Subcutaneous adipose tissue (tissue), 4 donors: ENCODE data around the gene TMEM63C. TPM values are rescaled to one million over a fixed set of nuclear protein-coding genes. Genes with fewer than 3 reads are reported as not detected.

Experiments used
- total RNA-seq, 4 donors: library from RNA; depleted of rRNA; stranded (reverse); fragments of >200 nt; gene quantifications; one replicate each; pipeline ENCODE4 v1.1.0, GENCODE V29; 2016
- TF ChIP-seq, protein P1 (sequence below): fragments of 450-650 bp; IDR thresholded peaks from one replicate; pipeline ENCODE4 v1.5.1; 2016; ENCODE audit warnings: low read depth, mild to moderate bottlenecking, control low read depth, antibody characterized with exemption, moderate library complexity

The TMEM63C gene
- total RNA-seq, 4 donors from 2014 or later: 0.17 TPM; not detected in 3

DNA sequence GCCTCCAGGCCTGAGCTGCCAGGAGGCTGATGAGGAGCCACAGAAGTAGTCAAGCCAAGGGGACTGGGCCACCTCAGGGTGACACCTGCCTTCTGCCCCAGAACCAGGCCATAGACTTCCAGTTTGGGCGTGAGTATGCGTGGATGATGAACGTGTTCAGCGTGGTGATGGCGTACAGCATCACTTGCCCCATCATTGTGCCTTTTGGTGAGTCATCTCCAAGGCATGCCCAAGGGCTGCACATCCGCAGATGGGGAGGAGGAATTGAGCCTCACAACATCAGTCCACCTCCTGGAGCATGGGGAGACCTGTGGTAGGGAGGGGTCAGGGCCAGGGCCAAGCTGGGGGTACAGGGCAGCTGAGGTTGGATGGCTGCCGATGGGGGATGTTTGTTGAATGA, 67.1 kb downstream of the TMEM63C start:
- TF ChIP-seq, protein P1, sequence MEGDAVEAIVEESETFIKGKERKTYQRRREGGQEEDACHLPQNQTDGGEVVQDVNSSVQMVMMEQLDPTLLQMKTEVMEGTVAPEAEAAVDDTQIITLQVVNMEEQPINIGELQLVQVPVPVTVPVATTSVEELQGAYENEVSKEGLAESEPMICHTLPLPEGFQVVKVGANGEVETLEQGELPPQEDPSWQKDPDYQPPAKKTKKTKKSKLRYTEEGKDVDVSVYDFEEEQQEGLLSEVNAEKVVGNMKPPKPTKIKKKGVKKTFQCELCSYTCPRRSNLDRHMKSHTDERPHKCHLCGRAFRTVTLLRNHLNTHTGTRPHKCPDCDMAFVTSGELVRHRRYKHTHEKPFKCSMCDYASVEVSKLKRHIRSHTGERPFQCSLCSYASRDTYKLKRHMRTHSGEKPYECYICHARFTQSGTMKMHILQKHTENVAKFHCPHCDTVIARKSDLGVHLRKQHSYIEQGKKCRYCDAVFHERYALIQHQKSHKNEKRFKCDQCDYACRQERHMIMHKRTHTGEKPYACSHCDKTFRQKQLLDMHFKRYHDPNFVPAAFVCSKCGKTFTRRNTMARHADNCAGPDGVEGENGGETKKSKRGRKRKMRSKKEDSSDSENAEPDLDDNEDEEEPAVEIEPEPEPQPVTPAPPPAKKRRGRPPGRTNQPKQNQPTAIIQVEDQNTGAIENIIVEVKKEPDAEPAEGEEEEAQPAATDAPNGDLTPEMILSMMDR: no peak

DNA sequence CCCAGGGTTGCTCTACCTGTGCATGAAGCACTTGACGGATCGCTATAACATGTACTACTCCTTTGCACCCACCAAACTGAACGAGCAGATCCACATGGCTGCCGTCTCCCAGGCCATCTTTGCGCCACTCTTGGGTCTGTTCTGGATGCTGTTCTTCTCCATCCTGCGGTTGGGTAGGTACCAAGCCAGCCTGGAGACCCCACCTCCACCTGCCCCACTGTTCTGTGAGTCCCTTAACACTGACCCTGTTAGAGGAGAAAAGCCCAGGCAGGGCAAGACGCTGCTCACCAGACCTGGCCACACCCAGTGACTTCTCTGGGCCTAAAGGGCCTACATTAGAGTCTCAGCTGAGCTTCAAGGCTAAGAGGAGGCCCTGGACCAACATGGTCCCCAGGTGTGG, 67.7 kb downstream of the TMEM63C start:
- TF ChIP-seq, protein P1: no peak

DNA sequence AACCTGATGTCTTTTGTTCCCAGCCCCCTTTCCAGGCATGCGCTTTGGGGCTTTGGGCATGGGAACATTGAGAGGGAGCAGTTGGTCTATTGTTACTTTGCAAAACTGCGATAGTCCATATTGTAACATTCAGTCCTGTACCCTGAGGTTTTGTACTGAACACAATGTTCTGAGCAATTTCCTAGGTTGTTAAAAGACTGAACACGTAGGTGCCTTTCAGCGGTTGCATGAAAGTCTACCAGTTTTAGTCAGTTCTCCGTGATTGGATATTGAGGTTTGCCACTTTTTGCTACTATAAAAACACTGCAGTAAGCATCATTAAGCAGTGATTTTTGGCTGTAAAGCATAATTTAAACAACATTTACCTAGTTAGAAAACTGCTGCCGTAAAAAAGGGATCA, 69.3 kb downstream of the TMEM63C start:
- TF ChIP-seq, protein P1: no peak

DNA sequence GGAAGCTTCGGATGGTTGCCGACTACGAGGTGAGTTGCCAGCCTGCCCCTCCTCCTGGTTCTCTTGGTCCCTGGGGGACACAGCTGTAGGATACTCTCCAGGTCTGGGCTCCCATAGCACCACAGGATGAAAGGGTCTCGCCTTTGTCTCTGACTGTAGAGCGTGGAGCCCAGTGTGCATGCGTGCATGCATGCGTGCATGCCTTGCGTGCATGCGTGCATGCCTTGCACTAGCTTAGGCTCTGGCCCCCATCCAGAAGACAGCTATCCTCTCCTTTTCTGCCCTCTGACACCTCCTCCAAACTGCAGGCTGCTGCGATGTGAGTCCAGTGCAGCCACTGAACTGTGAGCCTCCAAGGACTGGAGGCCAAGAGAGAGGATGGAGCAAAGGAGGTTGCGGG, 70.3 kb downstream of the TMEM63C start:
- TF ChIP-seq, protein P1: no peak

DNA sequence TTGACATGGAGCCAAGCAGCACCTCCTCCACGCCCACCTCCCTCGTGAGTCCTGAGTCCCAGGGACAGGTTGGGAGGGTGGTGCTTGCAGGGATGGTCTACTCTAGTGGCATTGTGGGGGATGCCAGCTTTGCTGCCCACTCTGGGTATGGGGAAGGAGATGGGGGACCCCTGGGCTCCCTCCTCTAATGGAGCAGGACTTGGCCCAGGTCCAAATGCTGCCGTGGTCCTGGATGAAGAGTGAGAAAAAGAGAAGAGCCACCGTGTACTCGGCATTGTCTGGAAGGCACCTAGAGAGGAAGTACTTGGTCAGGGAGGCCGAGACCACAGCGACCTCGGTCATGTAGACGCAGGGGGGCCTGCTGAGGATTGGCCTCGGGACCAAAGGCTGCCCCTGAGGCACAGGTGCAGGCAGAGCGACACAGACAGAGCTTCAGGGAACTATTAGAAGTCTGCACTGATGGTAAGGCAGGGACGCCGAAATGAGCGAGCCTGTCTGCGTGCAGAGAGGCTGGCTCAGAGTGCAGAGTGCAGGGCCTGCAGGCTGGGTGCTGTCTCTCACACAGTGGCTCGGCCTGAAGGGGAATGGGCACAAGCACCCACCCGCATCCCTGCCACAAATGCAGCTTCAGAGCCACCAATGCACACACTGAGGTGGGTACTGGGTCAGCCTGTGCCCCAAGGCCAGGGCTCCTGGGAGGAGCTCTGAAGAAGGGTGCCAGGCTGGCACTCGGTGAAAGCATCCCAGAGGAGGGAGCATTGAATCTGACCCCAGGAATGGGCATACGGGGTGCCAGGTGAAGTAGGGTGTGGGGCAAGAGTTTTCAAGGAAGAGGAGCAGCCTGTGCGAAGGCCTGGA, 72.0 kb downstream of the TMEM63C start:
- TF ChIP-seq, protein P1: no peak

DNA sequence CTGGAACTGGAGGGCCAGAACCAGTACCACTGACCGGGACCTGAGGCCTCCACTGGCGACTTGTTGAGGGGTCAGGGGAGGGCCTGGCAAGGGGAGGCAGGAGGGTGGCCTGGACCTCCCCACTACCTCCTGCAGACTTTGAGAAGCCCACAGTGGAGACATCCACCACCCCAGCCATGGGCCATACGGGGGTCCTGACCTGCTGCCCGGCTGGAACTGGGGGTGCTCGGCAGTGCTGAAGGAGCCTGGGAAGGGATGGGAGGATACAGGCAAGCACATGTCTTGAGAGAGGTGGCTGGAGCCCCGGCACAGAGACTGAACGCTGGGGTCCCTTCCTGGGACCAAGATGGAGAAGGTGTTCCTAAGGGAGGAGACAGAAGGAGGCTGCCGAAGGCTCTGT, 75.1 kb downstream of the TMEM63C start:
- TF ChIP-seq, protein P1: no peak

DNA sequence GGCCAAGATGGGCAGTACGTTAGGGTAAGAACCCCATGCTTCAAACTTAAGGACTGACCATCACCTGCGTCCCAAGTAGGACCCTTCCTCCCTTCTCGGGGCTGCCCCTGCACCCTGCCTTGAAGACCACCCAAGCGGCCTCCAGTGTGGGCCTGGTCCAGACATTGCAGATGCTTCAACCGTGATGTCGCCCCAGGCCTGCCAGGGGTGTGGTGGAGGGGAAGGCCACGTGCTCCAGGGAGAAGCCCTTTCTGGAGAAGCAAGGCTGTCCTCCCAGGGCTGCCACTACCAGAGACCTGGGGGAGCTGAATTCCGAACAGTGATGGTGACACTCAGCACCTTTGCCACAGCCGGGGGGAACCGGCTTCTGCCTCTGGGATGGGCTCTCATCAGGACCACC, 76.1 kb downstream of the TMEM63C start:
- TF ChIP-seq, protein P1: no peak
